HepG2 (cell line): ENCODE data around the gene SIK3. TPM values are rescaled to one million over a fixed set of nuclear protein-coding genes. Genes with fewer than 3 reads are reported as not detected.

ENCODE experiments used
- GTF2F1 ChIP-seq: fragments of 150-350 bp; IDR thresholded peaks from 2 replicates; pipeline ENCODE4 v1.6.1; 2014; ENCODE audit warnings: low read length
- HMGXB3 ChIP-seq: sonication (generic); formaldehyde crosslinking; IDR thresholded peaks from 2 replicates; pipeline ENCODE4 v1.4.0; 2020; ENCODE audit warnings: missing genetic modification reagents, borderline replicate concordance
- HNRNPLL ChIP-seq: fragments of 200-400 bp; formaldehyde crosslinking; IDR thresholded peaks from 2 replicates; pipeline ENCODE4 v1.6.1; 2017; ENCODE audit warnings: mild to moderate bottlenecking, low read depth, low read length; ENCODE audit not compliant: poor library complexity, severe bottlenecking
- KDM1A ChIP-seq: IDR thresholded peaks from 2 replicates; pipeline ENCODE4 v1.6.1; 2016; ENCODE audit warnings: missing compliant biosample characterization
- MYNN ChIP-seq: sonication (generic); formaldehyde crosslinking; IDR thresholded peaks from 2 replicates; pipeline ENCODE4 v1.4.0; 2020; ENCODE audit warnings: mild to moderate bottlenecking, low read depth, missing genetic modification reagents
- NFE2 ChIP-seq: sonication (generic); formaldehyde crosslinking; IDR thresholded peaks from 2 replicates; pipeline ENCODE4 v1.4.0; 2020; ENCODE audit warnings: missing genetic modification reagents
- POGK ChIP-seq: sonication (generic); formaldehyde crosslinking; conservative IDR thresholded peaks from 2 replicates; pipeline ENCODE4 v1.8.0; 2022; ENCODE audit warnings: mild to moderate bottlenecking, moderate library complexity, missing genetic modification reagents
- REPIN1 ChIP-seq: sonication (generic); formaldehyde crosslinking; IDR thresholded peaks from 2 replicates; pipeline ENCODE4 v1.8.0; 2022; ENCODE audit warnings: missing genetic modification reagents, low read depth, mild to moderate bottlenecking, borderline replicate concordance
- SETDB1 ChIP-seq: sonication (generic); formaldehyde crosslinking; IDR thresholded peaks from 2 replicates; pipeline ENCODE4 v1.5.1; 2020; ENCODE audit warnings: missing genetic modification reagents, mild to moderate bottlenecking, borderline replicate concordance
- TBX3 ChIP-seq: fragments of 450-650 bp; IDR thresholded peaks from 2 replicates; pipeline ENCODE4 v1.6.1; 2017; ENCODE audit warnings: antibody characterized with exemption, mild to moderate bottlenecking, inconsistent platforms, borderline replicate concordance
- THAP7 ChIP-seq: sonication (generic); formaldehyde crosslinking; IDR thresholded peaks from 2 replicates; pipeline ENCODE4 v1.8.1; 2023; ENCODE audit warnings: mild to moderate bottlenecking, missing genetic modification reagents
- THYN1 ChIP-seq: sonication (generic); formaldehyde crosslinking; IDR thresholded peaks from 2 replicates; pipeline ENCODE4 v1.8.1; 2023; ENCODE audit warnings: low read depth, mild to moderate bottlenecking, moderate library complexity, missing genetic modification reagents, borderline replicate concordance
- ZFP37 ChIP-seq: sonication (generic); formaldehyde crosslinking; IDR thresholded peaks from 2 replicates; pipeline ENCODE4 v1.4.0; 2020; ENCODE audit warnings: missing genetic modification reagents, borderline replicate concordance
- ZSCAN21 ChIP-seq: sonication (generic); formaldehyde crosslinking; IDR thresholded peaks from 2 replicates; pipeline ENCODE4 v1.8.0; 2022; ENCODE audit warnings: mild to moderate bottlenecking, missing genetic modification reagents, moderate library complexity, borderline replicate concordance
- ZSCAN22 ChIP-seq: sonication (generic); formaldehyde crosslinking; IDR thresholded peaks from 2 replicates; pipeline ENCODE4 v1.4.0; 2020; ENCODE audit warnings: mild to moderate bottlenecking, missing genetic modification reagents
- polyA plus RNA-seq, 8 experiments: library from polyadenylated mRNA; depleted of rRNA in 3 of 8; stranded (reverse) in 7 of 8; unstranded in 1 of 8; fragments of >200 nt; fragmentation: Illumina TruSeq in 4 of 8; extraction: Trizol in 4 of 8; gene quantifications; 2 replicates each; pipeline versions ENCODE4 v1.2.1 to v1.2.3, GENCODE V29; 2011 to 2016; ENCODE audit warnings: low read depth in 4 of 8, missing spikeins in 1 of 8, mixed read lengths in 1 of 8; ENCODE audit not compliant: insufficient read depth in 1 of 8
- total RNA-seq, 5 experiments: library from RNA; depleted of rRNA; stranded (reverse); fragments of >200 nt; fragmentation: Illumina TruSeq; extraction: Trizol; gene quantifications; 2 replicates each; pipeline ENCODE4 v1.2.3, GENCODE V29; 2016; ENCODE audit warnings: low read depth in 1 of 5
- TF ChIP-seq, protein P1 (sequence below): sonication (generic); formaldehyde crosslinking; IDR thresholded peaks from 2 replicates; pipeline ENCODE4 v1.5.1; 2020; ENCODE audit warnings: mild to moderate bottlenecking, missing genetic modification reagents, borderline replicate concordance

Gene SIK3
- total and polyA plus RNA-seq, 2 of the 13 experiments (the other 11 are each of a cell fraction or from before 2014, with no cell fraction given) = 5.7 to 9.8 TPM

GRCh38 chr11:117143871-117144476 is 45.7 kb upstream of the SIK3 start, which contains the start of gene PAFAH1B2 (continued):
- TF ChIP-seq HMGXB3 (CRISPR knock-in tag) (0 out of 2 replicates have a peak, but pooled peaks have one; percentile 62), KDM1A (CRISPR knock-in tag) (no peak), TBX3 (0 out of 2 replicates have a peak, but pooled peaks have one; percentile 29), THAP7 (CRISPR knock-in tag) (peak; percentile 88; the same call in 1 of the 2 replicates), ZFP37 (CRISPR knock-in tag) (peak; percentile 40; the same call in 1 of the 2 replicates), POGK (CRISPR knock-in tag) (peak; percentile 61; the same call in 1 of the 2 replicates), THYN1 (no peak), MYNN (CRISPR knock-in tag) (0 out of 2 replicates have a peak, but pooled peaks have one; percentile 36), REPIN1 (CRISPR knock-in tag) (0 out of 2 replicates have a peak, but pooled peaks have one; percentile 51), ZSCAN22 (CRISPR knock-in tag) (no peak), ZSCAN21 (CRISPR knock-in tag) (peak; percentile 84), SETDB1 (CRISPR knock-in tag) (no peak), NFE2 (no peak), HNRNPLL (peak; percentile 88), GTF2F1 (no peak)
- TF ChIP-seq, protein P1, sequence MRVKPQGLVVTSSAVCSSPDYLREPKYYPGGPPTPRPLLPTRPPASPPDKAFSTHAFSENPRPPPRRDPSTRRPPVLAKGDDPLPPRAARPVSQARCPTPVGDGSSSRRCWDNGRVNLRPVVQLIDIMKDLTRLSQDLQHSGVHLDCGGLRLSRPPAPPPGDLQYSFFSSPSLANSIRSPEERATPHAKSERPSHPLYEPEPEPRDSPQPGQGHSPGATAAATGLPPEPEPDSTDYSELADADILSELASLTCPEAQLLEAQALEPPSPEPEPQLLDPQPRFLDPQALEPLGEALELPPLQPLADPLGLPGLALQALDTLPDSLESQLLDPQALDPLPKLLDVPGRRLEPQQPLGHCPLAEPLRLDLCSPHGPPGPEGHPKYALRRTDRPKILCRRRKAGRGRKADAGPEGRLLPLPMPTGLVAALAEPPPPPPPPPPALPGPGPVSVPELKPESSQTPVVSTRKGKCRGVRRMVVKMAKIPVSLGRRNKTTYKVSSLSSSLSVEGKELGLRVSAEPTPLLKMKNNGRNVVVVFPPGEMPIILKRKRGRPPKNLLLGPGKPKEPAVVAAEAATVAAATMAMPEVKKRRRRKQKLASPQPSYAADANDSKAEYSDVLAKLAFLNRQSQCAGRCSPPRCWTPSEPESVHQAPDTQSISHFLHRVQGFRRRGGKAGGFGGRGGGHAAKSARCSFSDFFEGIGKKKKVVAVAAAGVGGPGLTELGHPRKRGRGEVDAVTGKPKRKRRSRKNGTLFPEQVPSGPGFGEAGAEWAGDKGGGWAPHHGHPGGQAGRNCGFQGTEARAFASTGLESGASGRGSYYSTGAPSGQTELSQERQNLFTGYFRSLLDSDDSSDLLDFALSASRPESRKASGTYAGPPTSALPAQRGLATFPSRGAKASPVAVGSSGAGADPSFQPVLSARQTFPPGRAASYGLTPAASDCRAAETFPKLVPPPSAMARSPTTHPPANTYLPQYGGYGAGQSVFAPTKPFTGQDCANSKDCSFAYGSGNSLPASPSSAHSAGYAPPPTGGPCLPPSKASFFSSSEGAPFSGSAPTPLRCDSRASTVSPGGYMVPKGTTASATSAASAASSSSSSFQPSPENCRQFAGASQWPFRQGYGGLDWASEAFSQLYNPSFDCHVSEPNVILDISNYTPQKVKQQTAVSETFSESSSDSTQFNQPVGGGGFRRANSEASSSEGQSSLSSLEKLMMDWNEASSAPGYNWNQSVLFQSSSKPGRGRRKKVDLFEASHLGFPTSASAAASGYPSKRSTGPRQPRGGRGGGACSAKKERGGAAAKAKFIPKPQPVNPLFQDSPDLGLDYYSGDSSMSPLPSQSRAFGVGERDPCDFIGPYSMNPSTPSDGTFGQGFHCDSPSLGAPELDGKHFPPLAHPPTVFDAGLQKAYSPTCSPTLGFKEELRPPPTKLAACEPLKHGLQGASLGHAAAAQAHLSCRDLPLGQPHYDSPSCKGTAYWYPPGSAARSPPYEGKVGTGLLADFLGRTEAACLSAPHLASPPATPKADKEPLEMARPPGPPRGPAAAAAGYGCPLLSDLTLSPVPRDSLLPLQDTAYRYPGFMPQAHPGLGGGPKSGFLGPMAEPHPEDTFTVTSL (CRISPR knock-in tag) = no peak; the same call in none of the 2 replicates
